Loucy (cell line): ENCODE results near the gene KRT27.
A peak's percentile ranks its signal among the peaks of the same experiment; 100 is the strongest.

ENCODE experiments used
- H2AFZ ChIP-seq: fragments of 200-600 bp; sonication (generic); 2 replicates; pipeline ENCODE4 v1.6.0; 2016; ENCODE audit warnings: antibody characterized with exemption, mild to moderate bottlenecking, low read length, moderate library complexity
- H3F3A ChIP-seq: fragments of 200-600 bp; 2 replicates; pipeline ENCODE4 v1.6.0; 2016; ENCODE audit warnings: antibody characterized with exemption, low read depth, mild to moderate bottlenecking
- H3K27me3 ChIP-seq: fragments of 200-600 bp; sonication (generic); 2 replicates; pipeline ENCODE4 v1.6.1; 2014; ENCODE audit warnings: low read length, mild to moderate bottlenecking; ENCODE audit not compliant: insufficient read depth, poor library complexity, severe bottlenecking
- H3K36me3 ChIP-seq: fragments of 200-600 bp; sonication (generic); 2 replicates; pipeline ENCODE4 v1.6.1; 2016; ENCODE audit warnings: low read length; ENCODE audit not compliant: insufficient read depth
- H3K4me1 ChIP-seq: fragments of 200-600 bp; sonication (generic); 2 replicates; pipeline ENCODE4 v1.5.1; 2014; ENCODE audit warnings: low read length, mild to moderate bottlenecking; ENCODE audit not compliant: insufficient read depth, poor library complexity, severe bottlenecking
- H3K4me2 ChIP-seq: fragments of 200-600 bp; sonication (generic); 2 replicates; pipeline ENCODE4 v1.6.0; 2014; ENCODE audit warnings: antibody characterized with exemption, low read length, low read depth, mild to moderate bottlenecking; ENCODE audit not compliant: poor library complexity, severe bottlenecking
- H3K4me3 ChIP-seq: fragments of 200-600 bp; sonication (generic); 2 replicates; pipeline ENCODE4 v1.5.1; 2014; ENCODE audit warnings: low read length, mild to moderate bottlenecking, mixed read lengths; ENCODE audit not compliant: poor library complexity, severe bottlenecking
- H3K79me2 ChIP-seq: fragments of 200-600 bp; sonication (generic); 2 replicates; pipeline ENCODE4 v1.6.1; 2014; ENCODE audit warnings: low read length; ENCODE audit not compliant: insufficient read depth
- H3K9ac ChIP-seq: fragments of 200-600 bp; sonication (generic); 2 replicates; pipeline ENCODE4 v1.6.0; 2014; ENCODE audit warnings: mild to moderate bottlenecking, low read depth, low read length, moderate library complexity; ENCODE audit not compliant: poor library complexity, severe bottlenecking
- H3K9me2 ChIP-seq: fragments of 200-600 bp; sonication (generic); replicated peaks from 2 replicates; pipeline ENCODE4 v1.6.1; 2016; ENCODE audit warnings: low read depth, low read length, mixed read lengths
- H3K9me3 ChIP-seq: fragments of 200-600 bp; sonication (generic); 2 replicates; pipeline ENCODE4 v1.6.1; 2014; ENCODE audit warnings: mild to moderate bottlenecking, antibody characterized with exemption, low read length, low read depth; ENCODE audit not compliant: insufficient read depth
- H4K20me1 ChIP-seq: fragments of 200-600 bp; sonication (generic); 2 replicates; pipeline ENCODE4 v1.6.0; 2014; ENCODE audit warnings: antibody characterized with exemption, low read length, mild to moderate bottlenecking; ENCODE audit not compliant: insufficient read depth, poor library complexity, severe bottlenecking
- EZH2phosphoT487 ChIP-seq: fragments of 200-600 bp; IDR thresholded peaks from 2 replicates; pipeline ENCODE4 v1.6.1; 2018; ENCODE audit warnings: antibody characterized with exemption, mild to moderate bottlenecking, moderate library complexity, borderline replicate concordance
- TF ChIP-seq, protein P1 (sequence below): fragments of 200-600 bp; sonication (generic); conservative IDR thresholded peaks from 2 replicates; pipeline ENCODE4 v1.5.1; 2014; ENCODE audit warnings: mild to moderate bottlenecking, antibody characterized with exemption, low read length

The KRT27 gene

DNA sequence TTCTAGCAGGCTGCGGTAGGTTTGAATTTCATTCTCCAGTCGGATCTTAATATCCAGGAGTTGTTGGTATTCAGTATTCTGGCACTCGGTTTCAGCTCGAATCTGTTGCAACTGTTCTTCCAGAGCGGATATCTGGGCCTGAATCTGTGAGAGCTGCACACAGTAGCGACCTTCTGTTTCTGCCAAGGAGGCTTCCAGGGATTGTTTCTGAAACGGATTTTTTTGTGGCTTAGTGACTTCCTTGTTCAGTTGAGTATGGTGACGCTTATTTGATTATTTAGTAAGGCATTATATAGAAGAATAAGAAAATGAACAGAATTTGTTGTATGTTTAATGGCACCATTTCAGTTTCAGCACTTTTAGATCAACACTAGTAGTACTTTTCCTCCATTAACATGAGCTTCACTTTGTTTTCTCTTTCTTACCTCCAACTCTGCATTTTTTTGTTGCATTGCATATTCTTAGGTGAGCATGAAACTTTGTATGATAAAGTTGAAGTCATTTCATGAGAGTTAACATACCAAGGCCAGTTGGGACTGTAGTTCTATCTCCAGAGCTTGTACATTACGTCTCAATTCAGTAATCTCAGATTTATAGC lies 37.3 kb upstream of the KRT27 start:
- Histone ChIP-seq H3F3A (peaks cover 15% of the 10 kb centered on the region; the same call in 1 of the 2 replicates), H3K9ac (peak overlapping the region; percentile 75)
- TF ChIP-seq, protein P1, sequence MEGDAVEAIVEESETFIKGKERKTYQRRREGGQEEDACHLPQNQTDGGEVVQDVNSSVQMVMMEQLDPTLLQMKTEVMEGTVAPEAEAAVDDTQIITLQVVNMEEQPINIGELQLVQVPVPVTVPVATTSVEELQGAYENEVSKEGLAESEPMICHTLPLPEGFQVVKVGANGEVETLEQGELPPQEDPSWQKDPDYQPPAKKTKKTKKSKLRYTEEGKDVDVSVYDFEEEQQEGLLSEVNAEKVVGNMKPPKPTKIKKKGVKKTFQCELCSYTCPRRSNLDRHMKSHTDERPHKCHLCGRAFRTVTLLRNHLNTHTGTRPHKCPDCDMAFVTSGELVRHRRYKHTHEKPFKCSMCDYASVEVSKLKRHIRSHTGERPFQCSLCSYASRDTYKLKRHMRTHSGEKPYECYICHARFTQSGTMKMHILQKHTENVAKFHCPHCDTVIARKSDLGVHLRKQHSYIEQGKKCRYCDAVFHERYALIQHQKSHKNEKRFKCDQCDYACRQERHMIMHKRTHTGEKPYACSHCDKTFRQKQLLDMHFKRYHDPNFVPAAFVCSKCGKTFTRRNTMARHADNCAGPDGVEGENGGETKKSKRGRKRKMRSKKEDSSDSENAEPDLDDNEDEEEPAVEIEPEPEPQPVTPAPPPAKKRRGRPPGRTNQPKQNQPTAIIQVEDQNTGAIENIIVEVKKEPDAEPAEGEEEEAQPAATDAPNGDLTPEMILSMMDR: no peak
- no peak for TF ChIP-seq EZH2phosphoT487

GRCh38 chr17:40818733-40819527 lies 36.6 kb upstream of the KRT27 start:
- peak overlapping the region; percentile 81 for H2AFZ ChIP-seq
- no peaks in the 10 kb centered on the region for H3K9me3 ChIP-seq
- H3K4me2 ChIP-seq: peak overlapping the region; percentile 95
- peak overlapping the region; percentile 75 for H3K9ac ChIP-seq
- H3K4me1 ChIP-seq: peaks cover 29% of the 10 kb centered on the region
- H3F3A ChIP-seq: peaks cover 15% of the 10 kb centered on the region; the same call in 1 of the 2 replicates
- TF ChIP-seq, protein P1: no peak
- TF ChIP-seq EZH2phosphoT487: no peak
- no peaks in the 10 kb centered on the region for H4K20me1 ChIP-seq
- no peaks in the 10 kb centered on the region; the same call in 1 of the 2 replicates for H3K9me2 ChIP-seq
- H3K36me3 ChIP-seq: no peaks in the 10 kb centered on the region
- H3K79me2 ChIP-seq: peaks cover 22% of the 10 kb centered on the region
- peaks cover 58% of the 10 kb centered on the region for H3K27me3 ChIP-seq
- peak overlapping the region; percentile 97 for H3K4me3 ChIP-seq

More for the DNA sequence above, 37.3 kb upstream of the KRT27 start:
- Histone ChIP-seq H3K4me2 (peak overlapping the region; percentile 94), H3K9me3 (no peaks in the 10 kb centered on the region), H2AFZ (peak overlapping the region; percentile 81), H4K20me1 (no peaks in the 10 kb centered on the region), H3K27me3 (peaks cover 64% of the 10 kb centered on the region), H3K79me2 (peaks cover 22% of the 10 kb centered on the region), H3K36me3 (no peaks in the 10 kb centered on the region), H3K4me1 (peaks cover 33% of the 10 kb centered on the region), H3K4me3 (peak overlapping the region; percentile 97), H3K9me2 (no peaks in the 10 kb centered on the region; the same call in 1 of the 2 replicates)

DNA sequence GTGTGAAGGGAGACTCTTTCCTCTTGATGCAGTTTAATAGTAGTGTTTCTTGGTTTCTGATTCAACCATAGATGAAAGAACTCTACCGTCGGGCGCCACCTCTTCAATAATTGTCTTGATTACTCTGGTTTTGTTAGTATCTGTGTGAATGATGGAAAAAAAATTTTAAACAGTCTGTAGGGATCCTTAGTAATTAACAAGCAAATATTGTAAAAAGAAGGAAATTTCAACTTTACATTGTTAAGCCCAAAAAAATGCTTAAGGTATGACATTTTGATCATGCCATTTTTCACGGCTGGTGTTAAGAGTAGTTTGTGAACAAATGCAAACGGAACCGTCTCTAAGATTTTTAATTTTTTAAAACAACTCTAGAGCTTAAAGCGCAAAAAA lies 36.0 kb upstream of the KRT27 start:
- peak overlapping the region; percentile 64 for H2AFZ ChIP-seq
- peaks cover 22% of the 10 kb centered on the region for H3K79me2 ChIP-seq

More for the DNA sequence above, 36.0 kb upstream of the KRT27 start:
- H3K4me3 ChIP-seq: peak overlapping the region; percentile 97
- peak overlapping the region; percentile 75 for H3K9ac ChIP-seq
- H3K4me2 ChIP-seq: peak overlapping the region; percentile 95
- no peaks in the 10 kb centered on the region for H4K20me1 ChIP-seq
- TF ChIP-seq, protein P1: no peak
- H3K9me3 ChIP-seq: no peaks in the 10 kb centered on the region
- H3K36me3 ChIP-seq: no peaks in the 10 kb centered on the region
- no peaks in the 10 kb centered on the region; the same call in 1 of the 2 replicates for H3K9me2 ChIP-seq
- peaks cover 15% of the 10 kb centered on the region; the same call in 1 of the 2 replicates for H3F3A ChIP-seq
- H3K27me3 ChIP-seq: peaks cover 58% of the 10 kb centered on the region
- H3K4me1 ChIP-seq: peaks cover 29% of the 10 kb centered on the region
